SK-N-SH (cell line): Measurements from ENCODE around the gene NWD2. TPM values are rescaled to one million over a fixed set of nuclear protein-coding genes. Genes with fewer than 3 reads are reported as not detected.

Source experiments
- CTCF ChIA-PET: fragments of 300-600, 350-600 bp; formaldehyde crosslinking; extraction: SDS; loops from one replicate; lab custom pipeline; 2021; lab: Yijun Ruan, JAX
- POLR2A ChIA-PET: fragments of 350-600 bp; sonication (Branson Sonifier 250); formaldehyde crosslinking; extraction: SDS; loops from one replicate; lab custom pipeline; 2020; ENCODE audit warnings: antibody characterized with exemption, inconsistent platforms; lab: Yijun Ruan, JAX
- DNase-seq: peaks from one replicate; pipeline ENCODE4 v3.0.0; 2012
- H2AFZ ChIP-seq: fragments of 200-600 bp; sonication (generic); 2 replicates; pipeline ENCODE4 v1.8.1; 2016; ENCODE audit warnings: antibody characterized with exemption, mild to moderate bottlenecking, low read depth
- H3F3A ChIP-seq: fragments of 200-600 bp; sonication (generic); replicated peaks from 2 replicates; pipeline ENCODE3; 2016; ENCODE audit warnings: antibody characterized with exemption, mild to moderate bottlenecking; ENCODE audit not compliant: insufficient read depth
- H3K27ac ChIP-seq, 2 experiments: fragments of 200-500 bp in 1 of 2; fragments of 200-600 bp in 1 of 2; sonication (Bioruptor generic) in 1 of 2; sonication (generic), shearing (Covaris generic) in 1 of 2; 2 replicates each; pipeline versions ENCODE4 v1.5.1 to v1.6.1; 2014 to 2016; ENCODE audit warnings: low read depth in 2 of 2, inconsistent platforms in 1 of 2, low read length in 1 of 2, mild to moderate bottlenecking in 1 of 2, mixed read lengths in 1 of 2
- H3K27me3 ChIP-seq: fragments of 200-600 bp; sonication (generic), shearing (Covaris generic); 2 replicates; pipeline ENCODE4 v1.6.1; 2016; ENCODE audit warnings: mixed run types; ENCODE audit not compliant: insufficient read depth
- H3K36me3 ChIP-seq, 2 experiments: fragments of 200-500 bp in 1 of 2; fragments of 200-600 bp in 1 of 2; sonication (Bioruptor generic) in 1 of 2; sonication (generic) in 1 of 2; replicated peaks in 1 of 2; 2 replicates each; pipeline versions ENCODE3 to v1.5.1; 2014 to 2016; ENCODE audit warnings: low read length in 1 of 2, mild to moderate bottlenecking in 1 of 2; ENCODE audit not compliant: insufficient read depth in 2 of 2, control insufficient read depth in 1 of 2
- H3K4me1 ChIP-seq, 2 experiments: fragments of 200-500 bp in 1 of 2; fragments of 200-600 bp in 1 of 2; sonication (Bioruptor generic) in 1 of 2; sonication (generic), shearing (Covaris generic) in 1 of 2; 2 replicates each; pipeline versions ENCODE4 v1.5.1 to v1.6.1; 2014 to 2016; ENCODE audit warnings: low read depth in 1 of 2, low read length in 1 of 2, mixed run types in 1 of 2; ENCODE audit not compliant: insufficient read depth in 2 of 2, control insufficient read depth in 1 of 2
- H3K4me2 ChIP-seq: fragments of 200-600 bp; sonication (generic), shearing (Covaris generic); 2 replicates; pipeline ENCODE4 v1.6.1; 2017; ENCODE audit warnings: mixed run types
- H3K4me3 ChIP-seq, 2 experiments: fragments of 200-500 bp in 1 of 2; fragments of 200-600 bp in 1 of 2; sonication (Bioruptor generic) in 1 of 2; sonication (generic), shearing (Covaris generic) in 1 of 2; 2 replicates each; pipeline versions ENCODE4 v1.5.1 to v1.8.1; 2014 to 2016; ENCODE audit warnings: low read depth in 2 of 2, inconsistent platforms in 1 of 2, low read length in 1 of 2, mild to moderate bottlenecking in 1 of 2, mixed read lengths in 1 of 2, moderate library complexity in 1 of 2
- H3K79me2 ChIP-seq: fragments of 200-600 bp; sonication (generic); 2 replicates; pipeline ENCODE4 v1.8.1; 2017; ENCODE audit warnings: mild to moderate bottlenecking; ENCODE audit not compliant: insufficient read depth
- H3K9ac ChIP-seq: fragments of 200-600 bp; sonication (generic); 2 replicates; pipeline ENCODE4 v1.6.1; 2017; ENCODE audit warnings: mixed run types
- H3K9me2 ChIP-seq: fragments of 200-600 bp; sonication (generic); 2 replicates; pipeline ENCODE4 v1.6.1; 2017; ENCODE audit warnings: mixed run types
- H3K9me3 ChIP-seq: fragments of 200-600 bp; sonication (generic); 2 replicates; pipeline ENCODE4 v1.6.1; 2017; ENCODE audit warnings: mixed run types, mild to moderate bottlenecking, moderate library complexity
- H4K20me1 ChIP-seq: fragments of 200-600 bp; sonication (generic); 2 replicates; pipeline ENCODE4 v1.6.1; 2017; ENCODE audit warnings: mild to moderate bottlenecking, mixed run types; ENCODE audit not compliant: insufficient read depth
- CHD2 ChIP-seq: fragments of 150-350 bp; IDR thresholded peaks from 2 replicates; pipeline ENCODE4 v1.6.1; 2018; ENCODE audit warnings: low read length; ENCODE audit not compliant: partially characterized antibody
- FOSL2 ChIP-seq: IDR thresholded peaks from 2 replicates; pipeline ENCODE4 v1.4.0; 2012; ENCODE audit warnings: low read depth, mild to moderate bottlenecking, moderate library complexity, borderline replicate concordance
- FOXJ3 ChIP-seq: sonication (generic); formaldehyde crosslinking; IDR thresholded peaks from 2 replicates; pipeline ENCODE4 v1.5.1; 2020; ENCODE audit warnings: mild to moderate bottlenecking, missing genetic modification reagents
- FOXM1 ChIP-seq: IDR thresholded peaks from 2 replicates; pipeline ENCODE4 v1.4.0; 2012; ENCODE audit warnings: low read depth, mild to moderate bottlenecking
- GABPA ChIP-seq: IDR thresholded peaks from 2 replicates; pipeline ENCODE4 v1.4.0; 2012; ENCODE audit warnings: low read depth, mild to moderate bottlenecking
- GATA2 ChIP-seq: sonication (generic); formaldehyde crosslinking; IDR thresholded peaks from 2 replicates; pipeline ENCODE4 v1.5.0; 2020; ENCODE audit warnings: mild to moderate bottlenecking, missing genetic modification reagents
- IRF3 ChIP-seq: fragments of 150-350 bp; IDR thresholded peaks from 2 replicates; pipeline ENCODE4 v1.6.1; 2016; ENCODE audit warnings: mild to moderate bottlenecking, low read depth, low read length
- MEF2A ChIP-seq: IDR thresholded peaks from 2 replicates; pipeline ENCODE4 v1.4.0; 2012; ENCODE audit warnings: low read depth, borderline replicate concordance
- MXI1 ChIP-seq: IDR thresholded peaks from 2 replicates; pipeline ENCODE4 v1.6.1; 2012; ENCODE audit warnings: mild to moderate bottlenecking, low read depth, low read length, improper control_type of control experiment
- NRF1 ChIP-seq: IDR thresholded peaks from 2 replicates; pipeline ENCODE4 v1.6.1; 2012; ENCODE audit warnings: low read depth, mild to moderate bottlenecking, low read length
- PBX3 ChIP-seq: IDR thresholded peaks from 2 replicates; pipeline ENCODE4; 2012
- POLR2AphosphoS5 ChIP-seq: IDR thresholded peaks from 2 replicates; pipeline ENCODE4 v1.6.1; 2012; ENCODE audit warnings: low read depth, low read length
- RCOR1 ChIP-seq: fragments of 150-350 bp; IDR thresholded peaks from 2 replicates; pipeline ENCODE4 v1.6.1; 2017; ENCODE audit warnings: antibody characterized with exemption, low read length
- RFX5 ChIP-seq: IDR thresholded peaks from 2 replicates; pipeline ENCODE4 v1.6.1; 2012; ENCODE audit warnings: mild to moderate bottlenecking, improper control_type of control experiment, low read length
- RXRA ChIP-seq: IDR thresholded peaks from 2 replicates; pipeline ENCODE4 v1.4.0; 2012; ENCODE audit warnings: low read depth, mild to moderate bottlenecking, borderline replicate concordance
- SIN3A ChIP-seq: IDR thresholded peaks from 2 replicates; pipeline ENCODE4 v1.6.1; 2012; ENCODE audit warnings: low read depth, mild to moderate bottlenecking, low read length, moderate library complexity, borderline replicate concordance
- SMC3 ChIP-seq: IDR thresholded peaks from 2 replicates; pipeline ENCODE4 v1.6.1; 2012; ENCODE audit warnings: low read depth, low read length, improper control_type of control experiment
- TEAD4 ChIP-seq: IDR thresholded peaks from 2 replicates; pipeline ENCODE4 v1.4.0; 2012; ENCODE audit warnings: mild to moderate bottlenecking, borderline replicate concordance; ENCODE audit not compliant: insufficient read depth
- WGBS: methylation state at CpG from one replicate; pipeline ENCODE4 v1.1.6; 2017; ENCODE audit warnings: low lambda C conversion rate; 5-methylcytosine and 5-hydroxymethylcytosine counted together
- polyA plus RNA-seq, 3 experiments: library from polyadenylated mRNA; depleted of rRNA; stranded (reverse); fragments of >200 nt; gene quantifications; 2 replicates each; pipeline ENCODE4 v1.2.3, GENCODE V29; 2012
- TF ChIP-seq, protein P1 (sequence below): fragments of 200-600 bp; sonication (generic); IDR thresholded peaks from 2 replicates; pipeline ENCODE4 v1.6.1; 2017; ENCODE audit warnings: antibody characterized with exemption, mild to moderate bottlenecking, moderate library complexity

NWD2 gene
- polyA plus RNA-seq, 1 of the 3 experiments (the other 2 are of a cell fraction): not detected

DNA sequence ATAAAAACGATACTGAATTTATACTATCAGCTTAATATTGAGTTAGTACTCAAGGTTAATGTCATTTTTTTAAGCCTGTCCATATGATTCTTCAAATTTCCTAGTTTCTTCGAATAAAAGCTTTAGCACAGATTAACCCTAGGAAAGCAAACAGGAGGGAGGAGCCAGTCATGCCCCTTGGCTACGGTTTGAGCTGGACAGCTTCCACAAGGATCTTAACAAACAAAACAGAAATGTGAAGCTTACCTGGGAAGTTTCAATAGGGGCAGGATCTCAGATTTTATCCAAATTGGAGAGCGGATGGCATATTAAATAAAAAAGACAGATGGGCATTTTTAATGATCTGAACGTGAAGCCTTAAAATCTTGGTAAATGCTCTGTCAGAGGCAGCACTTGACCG is 2.3 kb downstream of the NWD2 start:
- Histone ChIP-seq H3K36me3 (no peaks in the 10 kb centered on the region), H3K27ac (no peak overlapping the region), H3K4me3 (no peak overlapping the region), H4K20me1 (no peaks in the 10 kb centered on the region), H2AFZ (no peak overlapping the region), H3K4me1 (no peaks in the 10 kb centered on the region), H3K9me3 (no peaks in the 10 kb centered on the region), H3K9me2 (no peaks in the 10 kb centered on the region), H3K4me2 (no peak overlapping the region), H3K79me2 (no peaks in the 10 kb centered on the region), H3F3A (no peaks in the 10 kb centered on the region), H3K27me3 (peaks cover 32% of the 10 kb centered on the region), H3K9ac (no peak overlapping the region)
- CTCF ChIA-PET: no interaction called here
- no peak for DNase-seq
- under 1% methylated on average over 6 of the region's 6 CpGs for WGBS
- TF ChIP-seq PBX3: no peak
- POLR2A ChIA-PET: no interaction called here

- ChIA-PET POLR2A (no interaction called here), CTCF (no interaction called here)
- H3K4me3 ChIP-seq: no peak overlapping the region
- no peak overlapping the region for H3K4me2 ChIP-seq
- no peaks in the 10 kb centered on the region for H3K9me3 ChIP-seq
- H3K9me2 ChIP-seq: no peaks in the 10 kb centered on the region
- no peaks in the 10 kb centered on the region for H3K79me2 ChIP-seq
- H2AFZ ChIP-seq: no peak overlapping the region
- H3K36me3 ChIP-seq: no peaks in the 10 kb centered on the region
- H3K9ac ChIP-seq: no peak overlapping the region
- no peak for TF ChIP-seq SMC3
- no peak for TF ChIP-seq MEF2A
- no peak for TF ChIP-seq MXI1
- TF ChIP-seq FOXJ3 (CRISPR knock-in tag): no peak
- TF ChIP-seq GATA2 (CRISPR knock-in tag): no peak
- no peak for TF ChIP-seq RXRA
- no peak for TF ChIP-seq CHD2
- TF ChIP-seq TEAD4: no peak
- TF ChIP-seq POLR2AphosphoS5: no peak
- TF ChIP-seq NRF1: no peak
- TF ChIP-seq FOSL2: no peak
- no peak for TF ChIP-seq FOXM1
- TF ChIP-seq RCOR1: no peak
- no peak for TF ChIP-seq SIN3A
- TF ChIP-seq IRF3: no peak
- TF ChIP-seq, protein P1, sequence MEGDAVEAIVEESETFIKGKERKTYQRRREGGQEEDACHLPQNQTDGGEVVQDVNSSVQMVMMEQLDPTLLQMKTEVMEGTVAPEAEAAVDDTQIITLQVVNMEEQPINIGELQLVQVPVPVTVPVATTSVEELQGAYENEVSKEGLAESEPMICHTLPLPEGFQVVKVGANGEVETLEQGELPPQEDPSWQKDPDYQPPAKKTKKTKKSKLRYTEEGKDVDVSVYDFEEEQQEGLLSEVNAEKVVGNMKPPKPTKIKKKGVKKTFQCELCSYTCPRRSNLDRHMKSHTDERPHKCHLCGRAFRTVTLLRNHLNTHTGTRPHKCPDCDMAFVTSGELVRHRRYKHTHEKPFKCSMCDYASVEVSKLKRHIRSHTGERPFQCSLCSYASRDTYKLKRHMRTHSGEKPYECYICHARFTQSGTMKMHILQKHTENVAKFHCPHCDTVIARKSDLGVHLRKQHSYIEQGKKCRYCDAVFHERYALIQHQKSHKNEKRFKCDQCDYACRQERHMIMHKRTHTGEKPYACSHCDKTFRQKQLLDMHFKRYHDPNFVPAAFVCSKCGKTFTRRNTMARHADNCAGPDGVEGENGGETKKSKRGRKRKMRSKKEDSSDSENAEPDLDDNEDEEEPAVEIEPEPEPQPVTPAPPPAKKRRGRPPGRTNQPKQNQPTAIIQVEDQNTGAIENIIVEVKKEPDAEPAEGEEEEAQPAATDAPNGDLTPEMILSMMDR: no peak
- TF ChIP-seq RFX5: no peak
- TF ChIP-seq GABPA: no peak
- DNase-seq: no peak
- WGBS: 0% methylated on average over 1 of the region's 1 CpG
- H3F3A ChIP-seq: no peaks in the 10 kb centered on the region
- H3K27ac ChIP-seq: no peak overlapping the region
- no peaks in the 10 kb centered on the region for H3K27me3 ChIP-seq
- H3K4me1 ChIP-seq: no peaks in the 10 kb centered on the region
- H4K20me1 ChIP-seq: no peaks in the 10 kb centered on the region
Observed at GRCh38 chr4:37258221-37258620, 13.7 kb downstream of the NWD2 start.
